SK-N-SH (cell line): ENCODE results near the gene MS4A3.
"Not testable (repeated sequence)": the region's sequence is repeated elsewhere in the genome, so short reads cannot be mapped to it uniquely, and the experiment has no call there.

Experiments used
- CTCF ChIP-seq: fragments of 200-600 bp; sonication (generic); IDR thresholded peaks from 2 replicates; pipeline ENCODE4 v1.6.1; 2017; ENCODE audit warnings: antibody characterized with exemption, mild to moderate bottlenecking, moderate library complexity
- EP300 ChIP-seq, 2 experiments: IDR thresholded peaks; 2 replicates each; pipeline versions ENCODE4 v1.4.0 to v1.6.1; 2012; ENCODE audit warnings: borderline replicate concordance in 1 of 2, low read depth in 1 of 2, low read length in 1 of 2
- EZH2phosphoT487 ChIP-seq: fragments of 200-600 bp; sonication (generic); IDR thresholded peaks from 2 replicates; pipeline ENCODE4 v1.6.1; 2017; ENCODE audit warnings: low read depth, mixed run types, mild to moderate bottlenecking, antibody characterized with exemption, moderate library complexity, borderline replicate concordance
- FOXM1 ChIP-seq: IDR thresholded peaks from 2 replicates; pipeline ENCODE4 v1.4.0; 2012; ENCODE audit warnings: low read depth, mild to moderate bottlenecking
- GABPA ChIP-seq: IDR thresholded peaks from 2 replicates; pipeline ENCODE4 v1.4.0; 2012; ENCODE audit warnings: low read depth, mild to moderate bottlenecking
- GATA2 ChIP-seq: sonication (generic); formaldehyde crosslinking; IDR thresholded peaks from 2 replicates; pipeline ENCODE4 v1.5.0; 2020; ENCODE audit warnings: mild to moderate bottlenecking, missing genetic modification reagents
- MEF2A ChIP-seq: IDR thresholded peaks from 2 replicates; pipeline ENCODE4 v1.4.0; 2012; ENCODE audit warnings: low read depth, borderline replicate concordance
- RAD21 ChIP-seq: IDR thresholded peaks from 2 replicates; pipeline ENCODE4 v1.6.1; 2012; ENCODE audit warnings: mild to moderate bottlenecking, low read length
- SIN3A ChIP-seq: IDR thresholded peaks from 2 replicates; pipeline ENCODE4 v1.6.1; 2012; ENCODE audit warnings: low read depth, mild to moderate bottlenecking, low read length, moderate library complexity, borderline replicate concordance

- not testable (repeated sequence) for TF ChIP-seq CTCF; GATA2 (CRISPR knock-in tag); EZH2phosphoT487; RAD21; MEF2A; EP300 (IDR thresholded peaks at IDR 0.05; ENCODE audit: borderline replicate concordance in 1 of 2, low read depth in 1 of 2, low read length in 1 of 2); FOXM1; SIN3A; GABPA
Observed at GRCh38 chr11:60108631-60109030, 52.2 kb downstream of the MS4A3 start.
